Activated T-cell treated with anti-CD3 and anti-CD28 coated beads, Interleukin-2, amount 50 U/mL, for 4 hours (primary cell): ENCODE measurements around the gene GMIP. TPM values are rescaled to one million over a fixed set of nuclear protein-coding genes. Genes with fewer than 3 reads are reported as not detected.

Experiments
- ATAC-seq, 2 donors: fragments of 200-7000 bp; cut with Tn5 transposase; one replicate each; pipeline ENCODE4 v1.10.0; 2021
- DNase-seq: peaks from one replicate; pipeline ENCODE4 v3.0.0-alpha.2; 2020
- H3K27me3 Mint-ChIP-seq: one replicate; pipeline ENCODE4 v1.8.0; 2021; ENCODE audit warnings: low read depth, mixed read lengths
- H3K36me3 Mint-ChIP-seq: one replicate; pipeline ENCODE4 v1.8.0; 2022; ENCODE audit warnings: mixed read lengths; ENCODE audit not compliant: insufficient read depth
- H3K4me1 Mint-ChIP-seq: one replicate; pipeline ENCODE4 v1.8.0; 2021; ENCODE audit warnings: low read depth, mixed read lengths
- H3K4me3 Mint-ChIP-seq: one replicate; pipeline ENCODE4 v1.8.0; 2021; ENCODE audit warnings: mild to moderate bottlenecking, moderate library complexity, mixed read lengths
- H3K9me3 Mint-ChIP-seq: one replicate; pipeline ENCODE4 v1.8.0; 2021; ENCODE audit warnings: mixed read lengths
- total RNA-seq, 3 donors: library from RNA; stranded (reverse); gene quantifications; one replicate each; pipeline ENCODE4 v1.2.1, GENCODE V29; 2021

GMIP gene
- total RNA-seq, 3 donors from 2014 or later = 38.7 to 43.4 (median 42.1) TPM

GRCh38 chr19:19635313-19635702 is 8.1 kb downstream of the GMIP start:
- Mint-ChIP-seq H3K9me3 (no peaks in the 10 kb centered on the region), H3K4me1 (peaks cover 11% of the 10 kb centered on the region), H3K27me3 (no peaks in the 10 kb centered on the region), H3K36me3 (peaks cover 30% of the 10 kb centered on the region), H3K4me3 (no peak overlapping the region)
- DNase-seq = no peak
- ATAC-seq = no peak

- no peak for DNase-seq
- Mint-ChIP-seq H3K4me1 (peaks cover 11% of the 10 kb centered on the region), H3K27me3 (no peaks in the 10 kb centered on the region), H3K36me3 (peaks cover 28% of the 10 kb centered on the region), H3K9me3 (no peaks in the 10 kb centered on the region), H3K4me3 (no peak overlapping the region)
- no peak for ATAC-seq
These were observed 8.7 kb downstream of the GMIP start for GRCh38 chr19:19634516-19635312.

- H3K9me3 Mint-ChIP-seq = no peaks in the 10 kb centered on the region
- ATAC-seq (no peak), DNase-seq (no peak)
- peaks cover 11% of the 10 kb centered on the region for H3K4me1 Mint-ChIP-seq
- no peaks in the 10 kb centered on the region for H3K27me3 Mint-ChIP-seq
- no peak overlapping the region for H3K4me3 Mint-ChIP-seq
- peaks cover 28% of the 10 kb centered on the region for H3K36me3 Mint-ChIP-seq
These were observed 9.5 kb downstream of the GMIP start for GRCh38 chr19:19633711-19634515.

GRCh38 chr19:19632661-19633060 is 10.8 kb downstream of the GMIP start:
- no peaks in the 10 kb centered on the region for H3K9me3 Mint-ChIP-seq
- peaks cover 14% of the 10 kb centered on the region for H3K4me1 Mint-ChIP-seq
- H3K36me3 Mint-ChIP-seq = peaks cover 25% of the 10 kb centered on the region
- no peaks in the 10 kb centered on the region for H3K27me3 Mint-ChIP-seq
- no peak for ATAC-seq
- no peak overlapping the region for H3K4me3 Mint-ChIP-seq
- DNase-seq = no peak

- Mint-ChIP-seq H3K9me3 (no peaks in the 10 kb centered on the region), H3K4me3 (no peak overlapping the region), H3K36me3 (peaks cover 20% of the 10 kb centered on the region), H3K4me1 (peaks cover 27% of the 10 kb centered on the region), H3K27me3 (no peaks in the 10 kb centered on the region)
- DNase-seq = no peak
- ATAC-seq = no peak
These were observed 12.1 kb downstream of the GMIP start for GRCh38 chr19:19631346-19631745.

- H3K4me3 Mint-ChIP-seq = no peak overlapping the region
- DNase-seq (no peak), ATAC-seq (no peak)
- H3K27me3 Mint-ChIP-seq = no peaks in the 10 kb centered on the region
- peaks cover 29% of the 10 kb centered on the region for H3K4me1 Mint-ChIP-seq
- peaks cover 19% of the 10 kb centered on the region for H3K36me3 Mint-ChIP-seq
- H3K9me3 Mint-ChIP-seq = no peaks in the 10 kb centered on the region
These were observed 13.0 kb downstream of the GMIP start for GRCh38 chr19:19630426-19630825.

- Mint-ChIP-seq H3K4me1 (peaks cover 29% of the 10 kb centered on the region), H3K4me3 (no peak overlapping the region), H3K36me3 (peaks cover 19% of the 10 kb centered on the region), H3K9me3 (no peaks in the 10 kb centered on the region), H3K27me3 (no peaks in the 10 kb centered on the region)
- no peak for ATAC-seq
- DNase-seq = no peak
These were observed 13.4 kb downstream of the GMIP start for GRCh38 chr19:19630062-19630414.

GRCh38 chr19:19628501-19629134 is 14.8 kb downstream of the GMIP start:
- ATAC-seq (peak; percentile 35 to 53), DNase-seq (peak; percentile 60)
- Mint-ChIP-seq H3K4me3 (peak overlapping the region; percentile 74), H3K4me1 (peaks cover 23% of the 10 kb centered on the region), H3K36me3 (peaks cover 9% of the 10 kb centered on the region), H3K9me3 (no peaks in the 10 kb centered on the region), H3K27me3 (no peaks in the 10 kb centered on the region)

- ATAC-seq (peak; percentile 74 to 76), DNase-seq (peak; percentile 78)
- H3K9me3 Mint-ChIP-seq = no peaks in the 10 kb centered on the region
- H3K27me3 Mint-ChIP-seq = no peaks in the 10 kb centered on the region
- H3K36me3 Mint-ChIP-seq = peaks cover 4% of the 10 kb centered on the region
- peaks cover 21% of the 10 kb centered on the region for H3K4me1 Mint-ChIP-seq
- peak within 1 kb of the TSS; percentile 91 for H3K4me3 Mint-ChIP-seq
These were observed 15.6 kb downstream of the GMIP start, which contains the start of gene LPAR2 for GRCh38 chr19:19627621-19628500. TSS of gene LPAR2 (minus strand) at chr19:19628220. CDS start at chr19:19627275, 945 bp downstream.

GRCh38 chr19:19626516-19627472 is 16.7 kb downstream of the GMIP start:
- Mint-ChIP-seq H3K27me3 (no peaks in the 10 kb centered on the region), H3K4me1 (peaks cover 21% of the 10 kb centered on the region), H3K9me3 (no peaks in the 10 kb centered on the region), H3K4me3 (peak overlapping the region; percentile 91), H3K36me3 (peaks cover 4% of the 10 kb centered on the region)
- ATAC-seq (no peak), DNase-seq (no peak)

GRCh38 chr19:19624032-19624570 is 19.4 kb downstream of the GMIP start:
- Mint-ChIP-seq H3K4me1 (peaks cover 25% of the 10 kb centered on the region), H3K36me3 (peaks cover 2% of the 10 kb centered on the region), H3K4me3 (no peak overlapping the region), H3K27me3 (no peaks in the 10 kb centered on the region), H3K9me3 (no peaks in the 10 kb centered on the region)
- DNase-seq (no peak), ATAC-seq (no peak)

- peaks cover 2% of the 10 kb centered on the region for H3K36me3 Mint-ChIP-seq
- no peaks in the 10 kb centered on the region for H3K27me3 Mint-ChIP-seq
- no peak for DNase-seq
- H3K4me1 Mint-ChIP-seq = peaks cover 27% of the 10 kb centered on the region
- no peak overlapping the region for H3K4me3 Mint-ChIP-seq
- H3K9me3 Mint-ChIP-seq = no peaks in the 10 kb centered on the region
- ATAC-seq = no peak
These were observed 20.1 kb downstream of the GMIP start for GRCh38 chr19:19623383-19623782.

GRCh38 chr19:19619849-19620210 is 23.6 kb downstream of the GMIP start:
- H3K36me3 Mint-ChIP-seq = no peaks in the 10 kb centered on the region
- peaks cover 37% of the 10 kb centered on the region for H3K4me1 Mint-ChIP-seq
- H3K27me3 Mint-ChIP-seq = no peaks in the 10 kb centered on the region
- H3K4me3 Mint-ChIP-seq = no peak overlapping the region
- no peaks in the 10 kb centered on the region for H3K9me3 Mint-ChIP-seq
- no peak for DNase-seq
- no peak for ATAC-seq
